Measurements from ENCODE around the gene SURF1.
"Not testable (repeated sequence)": the region's sequence is repeated elsewhere in the genome, so short reads cannot be mapped to it uniquely, and the experiment has no call there.

The SURF1 gene

GRCh38 chr9:133391449-133391848 is 35.2 kb upstream of the SURF1 start:
- not testable (repeated sequence) for H3K36me3 Mint-ChIP-seq (ENCODE audit: low read depth); H3K27ac Mint-ChIP-seq; DNase-seq (ENCODE audit: low spot score); H3K4me3 Mint-ChIP-seq; H3K9me3 Mint-ChIP-seq; H3K4me1 Mint-ChIP-seq (ENCODE audit: low read depth); H3K27me3 Mint-ChIP-seq (ENCODE audit: low read depth)

GRCh38 chr9:133390713-133391112 is 34.4 kb upstream of the SURF1 start:
- Mint-ChIP-seq H3K4me1 (ENCODE audit: low read depth) (no peaks in the 10 kb centered on the region), H3K36me3 (ENCODE audit: low read depth) (no peaks in the 10 kb centered on the region)

GRCh38 chr9:133389562-133389961 is 33.3 kb upstream of the SURF1 start:
- H3K4me3 Mint-ChIP-seq: no peak overlapping the region
- H3K27ac Mint-ChIP-seq: no peak overlapping the region
- no peak for DNase-seq (ENCODE audit: low spot score)
- H3K9me3 Mint-ChIP-seq: no peaks in the 10 kb centered on the region
- H3K4me1 Mint-ChIP-seq (ENCODE audit: low read depth): no peaks in the 10 kb centered on the region
- no peaks in the 10 kb centered on the region for H3K36me3 Mint-ChIP-seq (ENCODE audit: low read depth)
- no peaks in the 10 kb centered on the region for H3K27me3 Mint-ChIP-seq (ENCODE audit: low read depth)

More at GRCh38 chr9:133390713-133391112, 34.4 kb upstream of the SURF1 start:
- no peak for DNase-seq (ENCODE audit: low spot score)
- no peaks in the 10 kb centered on the region for H3K9me3 Mint-ChIP-seq
- no peak overlapping the region for H3K4me3 Mint-ChIP-seq
- no peaks in the 10 kb centered on the region for H3K27me3 Mint-ChIP-seq (ENCODE audit: low read depth)
- H3K27ac Mint-ChIP-seq: no peak overlapping the region

GRCh38 chr9:133389025-133389557 is 32.8 kb upstream of the SURF1 start:
- Mint-ChIP-seq H3K9me3 (no peaks in the 10 kb centered on the region), H3K4me1 (ENCODE audit: low read depth) (no peaks in the 10 kb centered on the region), H3K27ac (no peak overlapping the region), H3K27me3 (ENCODE audit: low read depth) (no peaks in the 10 kb centered on the region), H3K36me3 (ENCODE audit: low read depth) (no peaks in the 10 kb centered on the region), H3K4me3 (no peak overlapping the region)
- DNase-seq (ENCODE audit: low spot score): no peak

- Mint-ChIP-seq H3K36me3 (ENCODE audit: low read depth) (no peaks in the 10 kb centered on the region), H3K27ac (no peak overlapping the region), H3K27me3 (ENCODE audit: low read depth) (no peaks in the 10 kb centered on the region), H3K9me3 (no peaks in the 10 kb centered on the region), H3K4me3 (no peak overlapping the region), H3K4me1 (ENCODE audit: low read depth) (no peaks in the 10 kb centered on the region)
- no peak for DNase-seq (ENCODE audit: low spot score)
Measured at GRCh38 chr9:133387680-133388079, 31.4 kb upstream of the SURF1 start.

GRCh38 chr9:133386338-133386737 is 30.1 kb upstream of the SURF1 start:
- DNase-seq (ENCODE audit: low spot score): no peak
- H3K27ac Mint-ChIP-seq: no peak overlapping the region
- no peaks in the 10 kb centered on the region for H3K36me3 Mint-ChIP-seq (ENCODE audit: low read depth)
- no peak overlapping the region for H3K4me3 Mint-ChIP-seq
- H3K4me1 Mint-ChIP-seq (ENCODE audit: low read depth): no peaks in the 10 kb centered on the region
- H3K9me3 Mint-ChIP-seq: no peaks in the 10 kb centered on the region
- H3K27me3 Mint-ChIP-seq (ENCODE audit: low read depth): no peaks in the 10 kb centered on the region

GRCh38 chr9:133385452-133385851 is 29.2 kb upstream of the SURF1 start:
- H3K9me3 Mint-ChIP-seq: no peaks in the 10 kb centered on the region
- DNase-seq (ENCODE audit: low spot score): no peak
- H3K4me1 Mint-ChIP-seq (ENCODE audit: low read depth): no peaks in the 10 kb centered on the region
- H3K27me3 Mint-ChIP-seq (ENCODE audit: low read depth): no peaks in the 10 kb centered on the region
- H3K27ac Mint-ChIP-seq: no peak overlapping the region
- H3K4me3 Mint-ChIP-seq: no peak overlapping the region
- H3K36me3 Mint-ChIP-seq (ENCODE audit: low read depth): no peaks in the 10 kb centered on the region

- DNase-seq (ENCODE audit: low spot score): no peak
- Mint-ChIP-seq H3K4me1 (ENCODE audit: low read depth) (no peaks in the 10 kb centered on the region), H3K27ac (no peak overlapping the region), H3K27me3 (ENCODE audit: low read depth) (no peaks in the 10 kb centered on the region), H3K36me3 (ENCODE audit: low read depth) (no peaks in the 10 kb centered on the region), H3K9me3 (no peaks in the 10 kb centered on the region), H3K4me3 (no peak overlapping the region)
Measured at GRCh38 chr9:133384736-133385321, 28.5 kb upstream of the SURF1 start.

GRCh38 chr9:133383438-133383837 is 27.2 kb upstream of the SURF1 start:
- Mint-ChIP-seq H3K4me1 (ENCODE audit: low read depth) (peaks cover 2% of the 10 kb centered on the region), H3K9me3 (no peaks in the 10 kb centered on the region), H3K27ac (no peak overlapping the region), H3K4me3 (no peak overlapping the region), H3K27me3 (ENCODE audit: low read depth) (no peaks in the 10 kb centered on the region), H3K36me3 (ENCODE audit: low read depth) (no peaks in the 10 kb centered on the region)
- DNase-seq (ENCODE audit: low spot score): no peak

- H3K27ac Mint-ChIP-seq: no peak overlapping the region
- no peak for DNase-seq (ENCODE audit: low spot score)
- H3K4me1 Mint-ChIP-seq (ENCODE audit: low read depth): peaks cover 5% of the 10 kb centered on the region
- H3K27me3 Mint-ChIP-seq (ENCODE audit: low read depth): peaks cover 3% of the 10 kb centered on the region
- no peaks in the 10 kb centered on the region for H3K9me3 Mint-ChIP-seq
- no peak overlapping the region for H3K4me3 Mint-ChIP-seq
- no peaks in the 10 kb centered on the region for H3K36me3 Mint-ChIP-seq (ENCODE audit: low read depth)
Measured at GRCh38 chr9:133382507-133383141, 26.3 kb upstream of the SURF1 start.

GRCh38 chr9:133380734-133381133 is 24.4 kb upstream of the SURF1 start:
- Mint-ChIP-seq H3K9me3 (no peaks in the 10 kb centered on the region), H3K4me1 (ENCODE audit: low read depth) (peaks cover 8% of the 10 kb centered on the region), H3K27ac (no peak overlapping the region), H3K27me3 (ENCODE audit: low read depth) (peaks cover 5% of the 10 kb centered on the region), H3K4me3 (no peak overlapping the region), H3K36me3 (ENCODE audit: low read depth) (no peaks in the 10 kb centered on the region)
- no peak for DNase-seq (ENCODE audit: low spot score)

GRCh38 chr9:133379153-133380086 is 23.1 kb upstream of the SURF1 start:
- no peak for DNase-seq (ENCODE audit: low spot score)
- Mint-ChIP-seq H3K4me1 (ENCODE audit: low read depth) (peaks cover 8% of the 10 kb centered on the region), H3K27me3 (ENCODE audit: low read depth) (peaks cover 5% of the 10 kb centered on the region), H3K36me3 (ENCODE audit: low read depth) (peaks cover 7% of the 10 kb centered on the region), H3K27ac (no peak overlapping the region), H3K9me3 (no peaks in the 10 kb centered on the region), H3K4me3 (no peak overlapping the region)

GRCh38 chr9:133378408-133378962 is 22.2 kb upstream of the SURF1 start:
- no peak for DNase-seq (ENCODE audit: low spot score)

More at GRCh38 chr9:133378408-133378962, 22.2 kb upstream of the SURF1 start:
- H3K27me3 Mint-ChIP-seq (ENCODE audit: low read depth): peaks cover 5% of the 10 kb centered on the region
- H3K36me3 Mint-ChIP-seq (ENCODE audit: low read depth): peaks cover 12% of the 10 kb centered on the region
- H3K4me1 Mint-ChIP-seq (ENCODE audit: low read depth): peaks cover 8% of the 10 kb centered on the region
- H3K4me3 Mint-ChIP-seq: no peak overlapping the region
- no peak overlapping the region for H3K27ac Mint-ChIP-seq
- H3K9me3 Mint-ChIP-seq: no peaks in the 10 kb centered on the region

Data from T-helper 2 cell treated with Interferon-gamma antibody and Interleukin-4, amounts not matched to agents 5 μg/mL and 100 μg/mL, for 36 hours (primary cell).